HG02885 (cell line): ENCODE data around the gene ARHGEF3.

Experiments
- ATAC-seq: cut with Tn5 transposase; IDR thresholded peaks from one replicate; pipeline ENCODE4 v1.9.1; 2021; ENCODE audit warnings: mild to moderate bottlenecking; ENCODE audit not compliant: unreplicated experiment, poor library complexity

Gene ARHGEF3

DNA sequence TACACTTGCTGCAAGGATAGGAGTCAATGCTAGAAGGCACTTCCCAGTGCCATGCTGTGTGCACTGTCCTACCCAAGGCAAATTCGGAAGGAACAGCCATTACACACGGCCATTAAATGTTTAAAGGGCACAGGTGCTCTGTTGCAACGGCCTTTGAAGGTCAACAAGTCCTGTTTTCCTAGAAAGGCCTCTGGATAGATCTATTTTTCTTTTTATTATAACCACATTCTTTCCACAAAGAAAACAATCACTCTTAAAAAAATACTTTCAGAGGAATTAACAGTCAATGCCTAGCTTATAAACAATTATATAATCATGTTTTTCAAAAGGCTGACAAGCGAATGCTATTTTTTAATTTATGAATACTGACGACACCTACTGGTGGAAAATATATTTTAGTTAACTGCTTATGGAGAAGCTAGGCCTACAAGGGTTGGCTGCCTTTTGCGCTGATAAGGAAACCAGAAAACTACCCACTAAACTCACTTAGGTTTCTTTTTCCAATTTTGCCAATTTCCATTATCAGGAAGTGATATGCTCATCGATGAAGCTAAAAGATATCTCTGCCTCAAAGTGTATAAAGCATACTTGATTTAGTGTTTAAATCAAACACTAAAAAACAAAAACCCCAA, 2.4 kb downstream of the ARHGEF3 start:
- no peak for ATAC-seq

DNA sequence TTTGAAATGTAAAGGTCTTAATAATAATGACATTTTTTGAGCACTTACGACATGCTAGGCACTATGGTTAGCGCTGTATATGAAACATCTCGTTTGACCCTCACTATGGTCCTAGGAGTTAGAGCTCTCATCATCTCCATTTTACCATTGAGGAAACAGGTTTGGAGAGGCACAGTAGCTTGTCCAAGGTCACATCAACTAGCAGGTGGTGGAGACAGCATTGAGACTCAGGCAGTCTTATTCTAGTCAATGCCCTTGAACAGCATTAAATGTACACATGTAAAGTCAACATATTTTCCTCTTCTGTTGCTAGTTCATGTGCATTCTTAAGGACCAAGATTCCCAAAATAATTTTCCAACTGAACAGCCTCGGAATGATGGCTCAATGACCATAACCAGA, 4.8 kb downstream of the ARHGEF3 start:
- no peak for ATAC-seq

DNA sequence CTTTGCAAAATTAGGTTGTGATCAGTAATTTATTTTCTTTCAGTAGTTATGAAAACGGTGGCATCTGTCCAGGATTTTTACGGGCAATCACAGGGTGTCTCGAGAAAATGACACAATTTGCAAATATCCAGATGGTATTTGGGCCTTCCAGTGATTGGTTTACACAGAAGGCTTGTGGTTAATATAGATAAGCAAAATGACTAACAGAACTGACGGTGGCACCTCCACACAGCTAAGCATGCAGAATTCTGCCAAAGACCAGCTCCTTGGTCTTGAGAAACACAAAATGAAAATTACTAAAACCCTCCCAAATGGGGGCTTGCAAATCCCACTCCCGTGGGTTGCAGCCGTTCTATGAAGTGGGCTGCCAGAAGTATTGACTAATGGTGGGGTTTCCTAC, 5.5 kb downstream of the ARHGEF3 start:
- no peak for ATAC-seq

DNA sequence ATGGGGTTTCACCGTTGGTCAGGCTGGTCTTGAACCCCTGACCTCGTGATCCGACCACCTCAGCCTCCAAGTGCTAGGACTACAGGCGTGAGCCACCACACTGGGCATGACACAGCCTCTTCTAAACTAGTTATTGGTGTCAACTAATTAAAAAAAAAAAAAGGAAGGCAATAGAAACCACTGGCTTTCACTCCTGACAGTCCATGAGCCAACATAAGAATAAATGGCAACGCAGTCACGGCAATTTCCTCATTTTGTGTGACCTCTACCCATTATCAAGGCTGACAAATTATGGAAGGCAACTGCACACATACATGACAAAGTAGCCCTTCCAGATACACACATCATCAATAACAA, 5.9 kb downstream of the ARHGEF3 start:
- no peak for ATAC-seq

DNA sequence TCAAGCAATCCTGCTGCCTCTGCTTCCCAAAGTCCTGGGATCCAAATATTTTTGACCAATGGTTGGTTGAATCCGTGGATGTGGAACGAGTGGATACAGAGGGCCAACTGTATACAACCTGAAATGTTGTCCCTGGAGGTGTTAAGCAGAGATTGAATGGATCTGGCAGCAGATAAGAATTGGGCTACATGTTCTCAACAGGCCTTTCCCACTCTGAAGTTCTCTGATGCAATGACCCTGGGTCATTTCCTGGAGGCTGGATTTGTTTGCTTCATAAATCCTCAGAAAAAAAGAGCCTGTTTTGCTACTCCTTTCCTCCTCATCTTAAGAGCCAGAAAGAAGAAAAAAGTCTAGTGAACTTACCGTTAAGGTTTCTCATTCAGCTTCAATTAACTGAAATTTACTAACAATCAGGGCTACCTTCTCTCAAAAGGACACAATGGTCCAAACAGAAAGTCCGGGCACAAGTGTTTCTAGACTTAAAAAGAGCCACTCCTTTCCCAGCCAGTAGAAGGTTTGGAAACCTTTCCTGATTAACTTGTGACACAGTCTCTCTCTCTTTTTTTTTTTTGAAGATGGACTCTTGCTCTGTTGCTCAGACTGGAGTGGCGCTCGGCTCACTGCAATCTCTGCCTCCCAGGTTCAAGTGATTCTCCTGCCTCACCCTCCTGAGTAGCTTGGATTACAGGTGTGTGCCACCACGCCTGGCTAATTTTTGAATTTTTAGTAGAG, 6.5 kb downstream of the ARHGEF3 start:
- no peak for ATAC-seq

DNA sequence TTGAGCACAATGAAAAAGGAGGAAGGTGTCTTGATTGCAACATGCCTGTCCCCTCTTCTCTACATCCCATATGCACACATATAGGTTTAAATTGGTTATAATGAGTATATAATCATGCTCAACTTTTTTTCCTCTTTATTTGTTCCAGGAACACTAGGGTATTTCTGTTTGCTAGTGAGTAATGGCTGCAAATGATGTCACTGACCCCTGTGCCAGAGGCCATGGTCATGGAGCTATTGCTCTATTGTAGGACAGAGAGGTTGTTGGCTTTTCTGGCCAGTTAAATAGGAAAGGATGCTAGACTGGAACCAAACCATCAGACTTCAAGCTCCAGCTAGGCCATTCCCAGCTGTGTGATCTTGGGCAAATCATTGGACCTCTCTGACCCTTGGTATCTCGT, 9.6 kb downstream of the ARHGEF3 start:
- no peak for ATAC-seq

DNA sequence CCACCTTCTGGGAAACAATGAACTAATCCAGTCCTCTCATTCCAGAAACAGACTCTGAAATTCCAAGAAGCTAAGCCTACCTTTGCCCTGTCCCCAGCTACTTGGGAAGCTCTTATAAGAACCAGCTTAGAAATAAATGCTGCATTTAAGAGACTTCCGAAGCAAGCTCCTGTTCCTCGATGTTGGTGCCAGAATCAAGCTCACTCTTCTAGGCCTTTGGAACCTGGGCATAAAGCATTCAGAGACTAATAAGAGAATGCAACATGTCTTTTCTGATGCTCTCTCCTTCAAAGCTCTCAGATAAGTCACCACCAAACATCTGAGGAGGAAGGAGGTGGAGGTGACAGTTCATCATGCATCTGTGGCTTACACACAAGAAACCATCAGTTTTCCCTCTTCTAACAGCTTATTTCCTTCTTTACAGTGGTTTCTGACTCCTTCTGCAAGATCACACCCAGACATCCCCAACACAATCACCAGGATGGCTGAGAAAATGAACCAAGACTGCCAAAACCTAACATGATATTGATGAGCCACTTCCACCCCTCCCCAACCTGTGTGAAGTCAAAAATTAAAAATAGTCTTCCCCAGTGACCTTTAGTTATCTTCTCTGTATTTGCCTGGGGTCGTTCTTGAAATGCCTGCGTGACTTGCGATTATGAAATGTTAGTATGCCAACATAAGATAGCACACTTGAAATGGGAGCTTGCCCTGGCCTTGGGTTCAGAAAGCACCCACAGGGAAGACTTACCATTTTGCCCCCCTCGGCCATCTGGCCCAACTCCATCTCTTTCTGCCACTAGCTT, 11.5 kb downstream of the ARHGEF3 start:
- ATAC-seq = no peak

DNA sequence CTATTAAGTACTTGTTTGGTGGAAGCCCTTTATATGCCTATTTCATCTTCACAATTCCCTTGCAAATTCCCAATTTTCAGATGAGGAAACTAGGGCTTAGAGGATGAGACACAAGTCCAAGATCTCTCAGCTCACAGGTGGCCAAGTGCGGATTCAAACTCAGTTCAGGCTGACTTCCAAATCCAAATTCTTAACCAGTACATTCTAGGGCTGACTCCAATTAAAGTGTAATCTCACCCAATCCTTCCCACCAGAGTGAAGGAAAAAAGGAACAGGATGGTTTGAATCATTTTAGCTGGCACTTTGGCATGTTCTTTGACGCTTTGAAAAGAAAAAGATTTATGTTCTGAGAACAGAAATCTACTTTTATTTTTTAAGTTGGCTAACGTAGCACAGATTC, 12.7 kb downstream of the ARHGEF3 start:
- ATAC-seq = no peak

DNA sequence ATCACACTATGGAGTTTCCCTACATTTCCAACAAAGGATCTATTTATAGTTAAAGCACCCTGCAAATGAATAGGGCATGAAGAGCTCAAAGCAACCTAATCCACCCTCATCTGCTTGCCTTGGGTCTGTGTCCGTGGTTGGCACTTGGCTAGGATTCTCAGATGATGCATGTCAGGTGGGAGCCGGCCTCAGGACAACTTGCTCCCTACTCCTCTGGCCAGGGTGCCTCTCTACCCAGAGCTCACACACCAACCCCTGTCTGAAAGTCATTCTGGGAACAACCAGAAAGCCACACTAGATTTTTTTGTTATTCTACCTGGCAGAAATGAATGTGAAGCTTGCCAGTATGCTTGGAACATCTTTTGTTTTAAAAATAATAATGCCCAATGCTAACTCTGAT, 13.2 kb downstream of the ARHGEF3 start:
- no peak for ATAC-seq

DNA sequence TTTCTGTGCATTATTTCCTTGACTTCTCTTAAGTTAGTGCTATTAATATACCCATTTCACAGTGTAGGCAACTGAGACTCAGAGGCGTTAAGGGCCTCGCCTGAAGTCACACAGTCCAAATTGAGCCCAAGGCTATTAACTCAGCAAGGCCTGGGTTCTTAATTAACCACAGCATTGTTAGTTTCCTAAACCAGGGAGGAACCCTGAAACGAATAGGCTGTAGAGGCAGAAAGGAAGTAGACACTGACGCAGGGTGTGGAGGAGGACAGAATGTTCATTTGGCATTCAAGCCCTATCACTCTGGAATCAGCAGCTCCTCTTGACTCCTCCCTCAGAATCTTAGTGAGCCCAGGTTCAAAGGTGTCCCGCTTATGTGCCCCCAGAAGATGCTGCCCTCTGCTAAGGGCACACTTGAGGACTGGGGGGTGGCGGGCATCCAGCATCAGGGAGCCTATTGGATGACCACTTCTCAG, 13.9 kb downstream of the ARHGEF3 start:
- no peak for ATAC-seq

DNA sequence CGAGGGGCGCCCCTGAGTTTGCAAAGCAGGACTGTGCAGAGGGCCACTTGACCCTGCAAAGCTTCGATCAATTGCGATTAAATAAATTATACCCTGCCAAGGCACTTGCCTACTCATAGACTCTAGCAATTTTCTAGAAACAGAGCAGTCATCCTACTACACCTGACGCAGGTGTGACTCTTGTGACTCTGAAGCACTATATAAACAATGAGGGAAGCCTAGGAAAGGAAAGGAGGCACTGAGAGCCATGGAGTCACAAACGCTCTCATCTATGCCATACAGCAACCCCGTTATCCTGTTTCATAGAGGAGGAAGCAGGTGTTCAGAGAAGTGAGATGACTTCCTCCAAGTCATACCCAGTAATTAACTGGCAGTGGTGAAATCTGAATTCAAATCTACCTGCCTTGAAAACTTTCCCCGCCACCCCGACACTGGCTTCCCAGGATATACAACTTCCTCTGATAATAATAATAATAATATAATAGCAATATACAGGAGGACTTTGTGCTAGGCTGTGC, 14.4 kb downstream of the ARHGEF3 start:
- ATAC-seq = no peak

DNA sequence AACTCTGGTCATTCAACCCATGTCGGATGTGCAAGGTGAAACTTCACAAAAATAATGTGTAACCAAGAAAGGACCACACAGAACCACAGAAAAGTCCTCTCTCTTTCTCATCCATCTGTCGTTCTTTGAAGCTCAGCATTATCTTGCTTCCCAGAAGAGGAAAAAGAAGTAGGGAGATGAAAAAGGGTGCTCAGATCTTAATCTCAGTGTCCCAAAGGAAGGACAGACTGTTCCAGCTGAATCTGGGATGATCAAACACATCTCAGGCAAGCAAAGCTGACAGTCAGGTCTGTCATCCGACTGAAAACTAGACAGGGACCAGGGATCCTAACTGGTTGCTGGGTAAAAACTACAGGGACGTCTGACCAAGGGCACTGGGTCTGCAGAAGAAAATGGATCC, 16.2 kb downstream of the ARHGEF3 start:
- ATAC-seq = no peak

DNA sequence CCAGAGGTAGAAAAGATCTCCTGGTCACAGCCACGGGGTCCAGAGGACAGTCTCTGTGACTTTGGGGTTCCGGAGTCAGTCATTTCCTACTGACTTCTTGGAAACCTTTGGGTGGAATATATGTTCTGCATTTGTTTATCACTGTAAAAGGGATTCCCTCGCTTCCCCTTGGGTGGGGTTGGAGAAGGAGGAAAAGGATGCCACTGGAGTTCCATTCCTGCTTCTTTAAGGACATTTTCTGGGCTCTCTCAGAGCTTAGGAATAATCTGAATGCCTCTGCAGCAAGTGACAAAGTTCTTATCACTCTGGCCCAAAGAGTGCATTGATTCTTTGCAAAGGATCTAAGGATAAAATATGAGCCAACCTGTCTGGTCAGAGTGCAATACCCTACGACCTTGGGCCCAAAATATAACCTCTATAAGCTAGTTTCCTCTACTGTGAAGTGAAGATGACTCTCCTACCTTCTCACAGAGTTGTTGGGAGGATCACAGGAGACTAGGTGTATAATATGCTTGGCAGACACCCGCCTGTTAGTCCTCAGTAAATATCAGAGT, 17.2 kb downstream of the ARHGEF3 start:
- no peak for ATAC-seq

DNA sequence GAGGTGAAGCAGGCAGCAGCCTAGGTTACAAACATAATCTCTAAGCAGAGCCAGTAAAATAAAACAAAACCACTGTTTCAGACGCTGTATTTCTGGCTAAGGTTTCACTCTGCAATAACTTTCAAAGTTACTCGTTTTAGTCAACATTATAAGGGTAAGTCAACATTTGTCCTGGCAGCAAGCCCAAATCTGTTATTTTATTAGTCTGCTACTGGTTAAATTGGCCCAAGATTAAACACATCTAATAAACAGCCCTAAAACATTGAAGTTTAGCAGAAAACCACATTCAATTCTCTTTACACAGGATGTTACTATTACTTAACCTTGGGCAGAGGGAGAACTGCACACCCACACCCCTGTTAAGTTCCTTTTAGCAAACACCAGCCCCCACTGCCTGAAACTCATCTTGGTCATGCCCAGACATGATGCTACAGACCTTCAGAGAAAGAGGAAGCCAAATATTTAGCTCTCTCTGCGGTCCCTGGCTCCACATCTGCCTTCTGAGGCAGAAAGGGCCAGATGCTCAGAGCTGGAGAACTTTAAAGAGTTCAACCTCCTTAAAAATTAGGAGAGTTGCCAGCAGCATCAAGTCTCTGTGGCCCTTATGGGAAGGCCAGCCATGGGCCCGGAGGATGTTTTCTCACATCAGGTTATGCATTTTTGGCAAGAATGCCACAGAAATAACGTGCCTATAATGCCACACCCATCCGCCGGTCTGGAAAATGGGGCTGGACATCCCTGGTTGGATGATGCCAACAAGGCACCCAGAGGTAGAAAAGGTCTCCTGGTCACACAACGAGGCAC, 17.9 kb downstream of the ARHGEF3 start:
- peak; percentile 99 for ATAC-seq

DNA sequence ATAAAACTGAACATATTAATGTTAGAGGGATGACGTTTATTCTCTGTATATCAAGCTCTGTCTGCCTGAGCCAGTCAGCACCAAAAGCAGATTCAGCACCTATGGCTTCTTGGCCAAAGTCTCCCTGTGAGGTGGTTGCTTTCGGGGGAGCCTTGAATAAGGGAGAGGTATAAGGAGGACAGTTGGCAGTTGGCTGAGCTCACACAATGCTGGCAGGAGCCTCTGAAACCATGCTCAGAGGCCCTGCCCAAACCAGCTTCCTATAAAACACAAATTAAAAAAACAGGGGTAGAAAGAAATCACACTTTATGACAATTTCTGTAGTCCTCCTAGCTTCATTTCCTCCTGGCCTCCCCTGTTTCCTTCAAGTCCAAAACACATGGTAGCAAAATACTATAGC, 18.8 kb downstream of the ARHGEF3 start:
- ATAC-seq = no peak

DNA sequence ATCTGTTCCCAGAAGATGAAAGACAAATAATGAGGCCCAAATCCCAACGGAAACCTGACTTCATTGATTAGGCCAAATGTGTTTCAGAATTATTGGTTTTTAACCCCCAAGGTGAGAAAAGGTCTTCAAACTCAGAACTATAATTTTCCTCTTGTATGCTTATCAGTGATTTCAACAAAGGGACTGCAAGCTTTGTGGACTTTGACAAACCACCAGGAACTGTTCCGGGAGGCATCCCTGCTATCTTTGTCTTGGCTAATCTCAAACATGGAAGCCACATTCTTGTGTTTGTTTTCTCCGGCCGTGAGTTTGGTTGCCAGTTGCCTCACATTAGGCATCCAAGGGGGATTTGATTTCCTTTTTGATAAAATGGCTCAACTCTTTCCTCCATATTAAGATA, 19.5 kb downstream of the ARHGEF3 start:
- ATAC-seq = no peak

DNA sequence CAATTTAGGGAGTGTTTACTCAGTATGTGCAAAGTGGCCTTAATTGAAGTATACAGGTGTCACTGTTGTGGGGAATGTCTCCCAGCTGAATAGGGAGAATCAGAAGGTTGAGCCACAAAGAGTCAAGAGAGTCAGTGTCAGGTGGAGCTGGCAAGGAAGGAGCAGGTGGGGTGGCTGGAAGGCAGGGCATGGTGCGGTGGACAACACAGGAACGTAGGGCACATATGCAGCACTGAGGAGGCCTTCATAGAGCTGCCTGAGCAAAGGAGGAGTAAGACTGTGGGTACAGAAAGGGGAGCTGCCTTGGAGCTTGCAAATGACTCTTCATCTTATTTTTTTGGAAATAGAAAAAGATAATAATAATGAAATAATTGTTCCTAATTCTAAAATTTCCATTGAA, 20.0 kb downstream of the ARHGEF3 start:
- no peak for ATAC-seq

DNA sequence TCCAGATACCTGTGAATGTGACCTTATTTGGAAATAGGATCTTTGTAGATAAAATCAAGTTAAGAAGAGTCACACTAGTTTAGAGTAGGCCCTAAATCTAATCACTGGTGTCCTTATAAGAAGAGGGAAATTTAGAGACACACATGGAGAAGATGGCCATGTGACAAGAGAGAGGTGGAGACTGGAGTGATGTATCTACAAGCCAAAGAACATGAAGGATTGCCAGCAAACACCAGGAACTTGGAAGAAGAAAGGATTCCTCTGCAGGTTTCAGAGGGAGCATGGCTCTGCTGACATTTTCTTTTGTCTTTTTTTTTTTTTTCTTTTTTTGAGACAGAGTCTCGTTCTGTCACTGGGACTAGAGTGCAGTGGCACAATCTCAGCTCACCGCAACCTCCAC, 20.8 kb downstream of the ARHGEF3 start:
- ATAC-seq = no peak

DNA sequence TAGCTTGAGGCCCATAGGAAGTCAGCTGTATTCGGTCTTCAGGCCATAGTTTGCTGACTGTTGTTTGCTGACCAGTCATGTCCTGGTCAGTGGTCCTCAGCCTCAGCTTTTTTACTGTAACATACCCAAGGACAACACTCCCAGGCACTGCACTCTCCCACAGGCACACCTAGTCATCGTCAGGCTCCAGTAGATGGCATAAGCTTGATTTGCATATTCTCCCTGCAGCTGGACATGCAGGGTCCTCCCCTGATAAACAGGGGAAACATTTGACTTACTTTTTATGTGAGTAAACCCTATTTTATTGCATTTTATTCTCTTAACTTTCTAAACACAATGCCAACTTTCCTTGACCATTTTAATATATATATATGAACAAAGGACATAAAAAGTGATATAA, 22.9 kb downstream of the ARHGEF3 start:
- no peak for ATAC-seq

DNA sequence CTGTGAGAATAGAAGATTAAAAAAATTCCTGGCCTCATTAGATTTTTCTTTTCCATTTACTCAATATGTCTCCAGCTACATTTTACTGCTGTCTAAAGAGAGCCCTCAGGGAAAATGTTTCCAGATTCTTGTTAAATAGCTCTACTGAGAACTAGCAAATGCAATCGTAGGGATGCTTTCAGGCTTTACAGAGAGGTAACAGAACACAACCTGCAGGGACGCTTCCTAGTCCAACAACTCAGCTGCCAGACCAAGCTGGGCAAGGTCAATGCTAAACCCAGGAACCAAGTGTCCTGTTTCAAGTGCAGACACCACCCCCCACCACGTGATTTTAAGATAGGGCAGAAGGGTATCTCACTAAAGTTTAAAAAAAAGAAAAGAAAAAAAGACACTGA, 25.2 kb downstream of the ARHGEF3 start:
- no peak for ATAC-seq
